ENCODE data around the gene POLR1E.

DNA sequence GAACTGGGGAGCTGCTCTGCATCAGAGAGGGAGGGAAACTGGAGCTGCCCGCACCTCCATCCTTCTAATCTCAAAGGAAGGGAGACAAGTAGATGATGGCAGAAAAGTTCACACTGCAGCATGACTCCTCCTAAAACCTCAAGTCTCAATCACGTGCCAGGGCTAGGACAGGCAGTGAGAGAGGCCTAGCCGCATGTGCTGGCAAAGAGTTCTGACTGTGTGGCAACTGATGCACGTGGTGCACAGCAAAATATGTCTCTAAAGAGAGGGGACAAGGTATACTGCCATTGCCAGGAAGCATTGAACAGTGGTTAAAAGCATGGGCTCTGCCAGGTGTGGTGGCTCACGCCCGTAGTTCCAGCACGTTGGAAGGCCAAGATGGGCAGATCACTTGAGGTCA, 52.4 kb downstream of the POLR1E start:
- no peak for TF ChIP-seq JUND (IDR thresholded peaks at IDR 0.05; ENCODE audit: low read depth, low read length)
- TF ChIP-seq, protein P1, sequence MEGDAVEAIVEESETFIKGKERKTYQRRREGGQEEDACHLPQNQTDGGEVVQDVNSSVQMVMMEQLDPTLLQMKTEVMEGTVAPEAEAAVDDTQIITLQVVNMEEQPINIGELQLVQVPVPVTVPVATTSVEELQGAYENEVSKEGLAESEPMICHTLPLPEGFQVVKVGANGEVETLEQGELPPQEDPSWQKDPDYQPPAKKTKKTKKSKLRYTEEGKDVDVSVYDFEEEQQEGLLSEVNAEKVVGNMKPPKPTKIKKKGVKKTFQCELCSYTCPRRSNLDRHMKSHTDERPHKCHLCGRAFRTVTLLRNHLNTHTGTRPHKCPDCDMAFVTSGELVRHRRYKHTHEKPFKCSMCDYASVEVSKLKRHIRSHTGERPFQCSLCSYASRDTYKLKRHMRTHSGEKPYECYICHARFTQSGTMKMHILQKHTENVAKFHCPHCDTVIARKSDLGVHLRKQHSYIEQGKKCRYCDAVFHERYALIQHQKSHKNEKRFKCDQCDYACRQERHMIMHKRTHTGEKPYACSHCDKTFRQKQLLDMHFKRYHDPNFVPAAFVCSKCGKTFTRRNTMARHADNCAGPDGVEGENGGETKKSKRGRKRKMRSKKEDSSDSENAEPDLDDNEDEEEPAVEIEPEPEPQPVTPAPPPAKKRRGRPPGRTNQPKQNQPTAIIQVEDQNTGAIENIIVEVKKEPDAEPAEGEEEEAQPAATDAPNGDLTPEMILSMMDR (IDR thresholded peaks at IDR 0.05 in 2 of 3, conservative IDR thresholded peaks at IDR 0.05 in 1 of 3; ENCODE audit: control insufficient read depth in 2 of 3, extremely low read depth in 1 of 3, insufficient read depth in 1 of 3, low read depth in 3 of 3, low read length in 3 of 3) = no peak

Data from GM12878 (cell line).